GM19240 (cell line): ENCODE measurements around the gene OR2A5.
"Not testable (repeated sequence)": the region's sequence is repeated elsewhere in the genome, so short reads cannot be mapped to it uniquely, and the experiment has no call there.

Experiments used
- DNase-seq: peaks from one replicate; pipeline ENCODE4 v3.0.0; 2011; ENCODE audit warnings: low spot score; ENCODE audit not compliant: insufficient read length

The OR2A5 gene, protein sequence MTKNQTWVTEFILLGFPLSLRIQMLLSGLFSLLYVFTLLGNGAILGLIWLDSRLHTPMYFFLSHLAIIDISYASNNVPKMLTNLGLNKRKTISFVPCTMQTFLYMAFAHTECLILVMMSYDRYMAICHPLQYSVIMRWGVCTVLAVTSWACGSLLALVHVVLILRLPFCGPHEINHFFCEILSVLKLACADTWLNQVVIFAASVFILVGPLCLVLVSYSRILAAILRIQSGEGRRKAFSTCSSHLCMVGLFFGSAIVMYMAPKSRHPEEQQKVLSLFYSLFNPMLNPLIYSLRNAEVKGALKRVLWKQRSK

GRCh38 chr7:144048648-144049047, at the start of gene OR2A5:
Gene OR2A5, plus strand, starts transcription at chr7:144048948. Its CDS starts 1,454 bp downstream, at chr7:144050402.
- no peak for DNase-seq

GRCh38 chr7:144000020-144000419, 48.7 kb upstream of the OR2A5 start, which contains the start of gene OR6B1:
Gene OR6B1, plus strand, starts transcription at chr7:144000320. Its CDS starts 3,677 bp downstream, at chr7:144003997.
- no peak for DNase-seq

- no peak for DNase-seq
Observed at GRCh38 chr7:144001543-144001942, 47.2 kb upstream of the OR2A5 start.

- DNase-seq = no peak
Observed at GRCh38 chr7:144004703-144005102, 44.0 kb upstream of the OR2A5 start.

- DNase-seq = no peak
Observed at GRCh38 chr7:144006029-144006691, 42.6 kb upstream of the OR2A5 start.

GRCh38 chr7:144006692-144007042, 42.1 kb upstream of the OR2A5 start:
- DNase-seq = no peak

GRCh38 chr7:144009361-144009760, 39.4 kb upstream of the OR2A5 start:
- DNase-seq = no peak

DNA sequence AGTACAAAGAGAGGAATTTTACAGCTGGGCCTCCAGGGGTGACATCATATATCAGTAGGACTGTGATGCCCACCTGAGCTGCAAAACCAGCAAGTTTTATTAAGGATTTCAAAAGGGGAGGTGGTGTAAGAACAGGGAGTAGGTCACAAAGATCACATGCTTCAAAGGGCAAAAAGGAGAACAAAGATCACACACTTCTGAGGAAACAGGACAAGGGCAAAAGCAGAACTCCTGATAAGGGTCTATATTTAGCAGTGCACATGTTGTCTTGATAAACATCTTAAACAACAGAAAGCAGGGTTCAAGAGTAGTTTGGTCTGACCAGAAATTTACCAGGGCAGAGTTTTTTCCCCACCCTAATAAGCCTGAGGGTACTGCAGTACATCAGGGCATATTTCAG, 38.7 kb upstream of the OR2A5 start:
- DNase-seq = not testable (repeated sequence)

GRCh38 chr7:144010821-144011220, 37.9 kb upstream of the OR2A5 start:
- DNase-seq = not testable (repeated sequence)

- DNase-seq = no peak
Observed at GRCh38 chr7:144011458-144012230, 37.1 kb upstream of the OR2A5 start.

DNA sequence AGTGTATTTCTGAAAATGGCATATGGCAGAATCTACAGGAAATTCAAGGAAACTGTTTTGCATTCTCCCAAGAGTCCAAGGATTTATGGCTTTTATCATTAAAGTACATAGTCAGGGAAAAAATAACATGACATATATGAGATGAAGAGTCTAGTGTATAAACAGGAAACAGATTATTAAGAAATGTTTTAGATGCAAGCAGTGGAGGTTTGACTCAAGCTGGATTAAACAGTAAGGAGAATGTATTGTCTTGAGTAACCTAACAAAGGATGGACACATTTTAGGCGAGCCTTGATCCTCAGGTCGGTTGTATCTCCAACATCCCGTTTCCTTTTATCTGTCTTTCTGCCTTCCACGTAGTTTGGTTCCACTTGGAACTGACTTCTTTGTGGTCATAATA, 30.7 kb upstream of the OR2A5 start:
- no peak for DNase-seq

GRCh38 chr7:144019457-144019856, 29.3 kb upstream of the OR2A5 start:
- no peak for DNase-seq

GRCh38 chr7:144020340-144020739, 28.4 kb upstream of the OR2A5 start:
- DNase-seq = no peak

- no peak for DNase-seq
Observed at GRCh38 chr7:144022169-144022568, 26.6 kb upstream of the OR2A5 start.

DNA sequence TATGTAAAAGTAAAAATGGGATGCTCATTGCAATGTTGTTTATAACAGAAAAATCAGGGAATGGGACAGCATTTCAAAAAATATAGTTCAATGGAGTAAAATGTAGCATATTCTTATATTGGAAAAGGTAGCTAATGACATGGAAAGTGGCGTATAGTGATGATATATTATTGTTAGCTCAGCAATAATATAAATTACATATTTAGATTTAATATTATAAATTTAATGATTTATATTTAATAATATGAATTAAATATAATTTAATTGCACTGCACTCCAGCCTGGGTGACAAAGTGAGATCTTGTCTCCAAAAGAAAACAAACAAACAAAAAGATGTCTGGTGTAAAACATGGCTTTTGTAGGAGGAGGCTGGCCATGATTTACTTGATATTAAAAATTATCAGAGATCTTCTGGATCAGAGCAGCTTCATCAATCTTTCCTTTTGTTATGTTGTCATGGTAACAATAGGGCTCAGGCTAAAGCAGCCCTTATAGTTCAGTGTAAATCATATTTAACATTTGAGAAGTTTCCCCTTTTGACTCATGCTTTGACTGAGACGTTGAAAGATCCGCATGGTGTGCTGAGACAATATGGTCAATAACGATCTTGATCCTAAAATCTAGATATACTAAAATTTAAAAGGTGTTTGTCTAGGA, 25.4 kb upstream of the OR2A5 start:
- DNase-seq = no peak

- DNase-seq = no peak
Observed at GRCh38 chr7:144024213-144024612, 24.5 kb upstream of the OR2A5 start.

- no peak for DNase-seq
Observed at GRCh38 chr7:144026203-144026883, 22.4 kb upstream of the OR2A5 start.

DNA sequence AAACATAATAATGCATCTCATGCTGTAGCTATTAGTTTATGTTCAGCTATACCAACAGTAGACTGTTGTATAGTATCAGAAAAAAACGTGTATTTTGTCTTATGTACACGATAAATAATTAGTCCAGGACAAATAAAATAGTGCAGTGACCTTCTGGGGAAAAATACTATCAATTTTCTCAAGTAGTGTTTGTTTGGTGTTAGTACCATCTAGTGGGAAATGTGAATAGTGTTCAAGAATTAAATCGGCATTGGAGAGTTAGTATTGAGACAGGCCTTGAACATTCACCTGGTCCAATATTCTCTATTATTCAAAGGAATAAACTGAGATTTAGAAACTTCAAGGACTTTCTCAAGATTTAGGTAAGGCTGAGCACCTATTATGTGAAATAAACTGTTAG, 21.7 kb upstream of the OR2A5 start:
- no peak for DNase-seq

DNA sequence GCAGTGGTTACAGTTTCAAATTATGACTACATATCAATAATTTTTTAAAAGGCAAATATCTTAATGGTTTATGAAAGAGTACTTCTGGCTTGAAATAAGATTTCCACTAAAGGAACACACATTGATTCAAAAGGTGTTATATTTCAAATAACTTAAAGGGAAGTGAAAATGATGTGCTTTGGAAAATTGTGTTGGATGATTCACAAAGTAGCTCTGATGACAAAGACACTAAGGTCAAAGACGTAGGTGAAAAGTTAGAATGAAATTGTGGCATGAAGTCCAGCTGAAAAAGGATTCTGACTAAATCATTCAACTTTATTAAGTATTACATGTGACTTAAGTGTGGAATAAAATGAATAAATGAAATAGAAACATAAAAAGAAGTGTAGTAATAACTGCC, 20.8 kb upstream of the OR2A5 start:
- no peak for DNase-seq

DNA sequence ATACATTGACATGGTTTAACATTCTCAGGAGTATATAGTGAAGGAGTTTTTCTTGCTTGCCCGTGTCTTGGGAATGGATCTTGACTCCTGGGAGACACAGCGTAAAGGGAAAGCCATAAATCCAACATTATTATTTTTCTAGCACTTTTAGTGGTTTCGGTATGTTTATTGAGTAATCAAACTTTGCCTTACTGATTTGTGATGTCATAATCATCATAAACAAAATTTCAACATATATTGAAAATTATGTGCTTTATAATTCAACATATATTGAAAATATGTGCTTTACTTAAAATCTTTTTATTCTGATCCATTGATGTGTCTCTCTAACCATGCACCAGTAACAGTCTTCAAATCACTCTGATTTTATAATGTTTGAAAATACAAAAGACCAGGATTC, 20.2 kb upstream of the OR2A5 start:
- DNase-seq = no peak

GRCh38 chr7:144032516-144032915, 16.2 kb upstream of the OR2A5 start:
- no peak for DNase-seq
